GM18519 (cell line): ENCODE data around the gene TOM1.

Experiments used
- ATAC-seq: cut with Tn5 transposase; IDR thresholded peaks from one replicate; pipeline ENCODE4 v1.9.1; 2021; ENCODE audit warnings: mild to moderate bottlenecking, moderate library complexity; ENCODE audit not compliant: unreplicated experiment, low FRiP score

TOM1 gene

GRCh38 chr22:35322126-35322525, 22.4 kb downstream of the TOM1 start:
- ATAC-seq: no peak

DNA sequence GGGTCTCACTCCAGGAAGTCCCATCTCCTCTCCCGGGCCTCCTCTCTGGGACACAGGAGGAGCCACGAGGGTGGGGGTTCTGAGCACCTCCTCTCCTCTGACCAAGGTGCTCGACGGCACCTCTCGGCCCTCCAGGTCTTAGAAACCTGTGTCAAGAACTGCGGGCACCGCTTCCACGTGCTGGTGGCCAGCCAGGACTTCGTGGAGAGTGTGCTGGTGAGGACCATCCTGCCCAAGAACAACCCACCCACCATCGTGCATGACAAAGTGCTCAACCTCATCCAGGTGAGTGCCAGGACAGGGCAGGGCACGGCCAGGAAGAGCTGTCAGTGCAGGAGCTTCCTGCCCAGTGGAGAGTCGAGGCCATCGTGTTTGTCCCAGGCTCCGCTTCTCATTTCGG, 23.2 kb downstream of the TOM1 start:
- no peak for ATAC-seq

DNA sequence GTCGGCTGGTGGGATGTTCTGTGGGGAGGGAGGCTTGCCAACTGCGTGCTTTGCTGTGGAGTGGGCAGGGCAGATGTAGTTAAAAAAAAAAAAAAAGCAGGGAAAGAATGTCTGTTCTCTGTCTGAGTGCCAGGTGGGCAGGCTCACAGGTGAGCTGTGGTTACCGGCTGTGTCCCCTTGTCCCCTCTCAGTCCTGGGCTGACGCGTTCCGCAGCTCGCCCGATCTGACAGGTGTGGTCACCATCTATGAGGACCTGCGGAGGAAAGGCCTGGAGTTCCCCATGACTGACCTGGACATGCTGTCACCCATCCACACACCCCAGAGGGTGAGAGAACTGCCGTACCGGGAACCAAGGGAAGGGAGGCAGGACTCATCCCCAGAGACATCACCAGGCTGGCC, 23.6 kb downstream of the TOM1 start:
- no peak for ATAC-seq

GRCh38 chr22:35324067-35324466, 24.4 kb downstream of the TOM1 start:
- ATAC-seq: no peak

- ATAC-seq: no peak
These were observed 25.1 kb downstream of the TOM1 start for GRCh38 chr22:35324762-35325161.

- no peak for ATAC-seq
These were observed 25.5 kb downstream of the TOM1 start for GRCh38 chr22:35325209-35325608.

DNA sequence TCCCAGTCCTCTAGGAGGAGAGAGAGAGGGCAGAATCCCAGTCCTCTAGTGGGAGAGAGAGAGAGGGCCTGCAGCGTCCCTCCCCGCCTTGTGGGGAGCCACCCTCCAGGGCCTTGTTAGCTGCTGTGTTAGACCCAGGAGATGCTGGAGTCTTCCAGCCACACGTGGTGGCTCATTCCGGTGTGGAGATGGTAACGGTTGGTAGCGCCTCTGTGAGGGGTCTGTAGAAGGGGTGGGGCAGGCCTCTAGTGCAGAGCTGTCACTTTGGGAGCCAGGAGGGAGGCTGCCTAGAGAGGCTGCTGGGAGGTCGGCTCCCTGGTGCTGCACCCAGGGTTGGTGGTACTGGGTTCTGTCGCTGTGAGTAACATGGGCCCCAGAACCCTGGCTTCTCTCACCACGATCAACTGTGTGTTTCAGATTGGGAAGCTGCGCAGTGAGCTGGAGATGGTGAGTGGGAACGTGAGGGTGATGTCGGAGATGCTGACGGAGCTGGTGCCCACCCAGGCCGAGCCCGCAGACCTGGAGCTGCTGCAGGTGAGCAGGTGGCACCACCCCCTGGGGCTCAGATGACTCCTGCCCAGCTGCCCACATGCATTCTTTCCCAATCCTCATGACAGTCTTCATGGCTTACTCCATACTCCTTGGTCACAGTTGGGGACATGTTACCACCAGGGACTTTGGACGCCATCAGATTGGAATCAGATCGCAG, 27.3 kb downstream of the TOM1 start:
- ATAC-seq: no peak

DNA sequence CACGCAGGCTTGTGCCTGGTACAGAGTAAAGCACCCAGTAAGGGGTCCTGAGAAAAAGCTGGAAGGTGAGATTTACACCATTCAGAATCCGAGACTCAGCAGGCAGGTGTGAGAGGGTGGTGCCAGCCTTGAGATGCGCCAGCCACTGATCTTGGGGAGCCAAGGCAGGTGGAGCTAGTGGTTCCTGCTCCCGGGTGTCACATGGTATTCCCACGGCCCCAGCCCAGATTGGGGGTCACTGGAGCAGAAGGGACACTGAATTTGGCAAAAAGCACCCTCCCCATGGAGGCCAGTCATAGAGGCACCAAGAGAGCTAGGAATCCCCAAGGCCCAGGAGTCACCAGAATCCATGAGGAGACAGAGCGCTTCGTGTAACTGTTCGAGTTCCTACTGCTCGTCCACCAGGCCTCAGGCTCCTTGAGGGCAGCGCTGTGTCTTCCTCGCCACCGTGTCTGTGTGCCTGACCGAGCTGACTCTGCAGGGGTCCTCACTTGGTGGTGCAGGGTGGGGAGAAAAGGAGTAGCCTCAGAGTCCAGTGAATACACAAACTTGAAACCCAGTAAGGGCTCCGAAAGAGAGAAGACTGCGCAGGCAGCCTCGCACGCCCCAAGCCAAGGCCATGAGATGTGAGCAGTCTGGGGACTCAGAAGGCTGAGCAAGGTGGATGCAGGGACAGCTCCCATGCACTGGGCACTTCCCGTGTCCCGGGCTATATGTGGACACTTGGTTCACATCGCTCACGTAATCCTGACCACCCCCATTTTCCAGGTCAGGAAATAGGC, 28.2 kb downstream of the TOM1 start:
- ATAC-seq: no peak

DNA sequence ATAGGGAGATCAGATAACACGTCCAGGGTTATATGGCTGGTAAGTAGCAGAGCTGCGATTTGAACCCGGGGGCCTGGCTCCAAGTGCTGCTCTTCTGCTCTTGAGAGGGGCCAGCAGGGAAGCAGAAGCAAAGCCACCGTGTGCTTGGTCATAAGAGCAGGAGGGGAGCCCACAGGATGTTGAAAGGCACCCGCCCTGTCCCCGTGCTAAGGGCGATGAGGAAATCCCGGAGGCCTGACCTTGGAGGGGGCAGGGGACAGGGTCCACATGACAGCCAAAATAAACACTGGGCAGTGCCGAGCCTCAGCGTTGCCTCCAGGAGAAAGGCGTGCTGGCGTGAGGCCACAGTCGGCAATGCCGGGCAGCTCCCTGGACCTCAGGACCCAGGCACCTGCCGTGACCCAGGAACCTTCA, 28.8 kb downstream of the TOM1 start:
- ATAC-seq: no peak

DNA sequence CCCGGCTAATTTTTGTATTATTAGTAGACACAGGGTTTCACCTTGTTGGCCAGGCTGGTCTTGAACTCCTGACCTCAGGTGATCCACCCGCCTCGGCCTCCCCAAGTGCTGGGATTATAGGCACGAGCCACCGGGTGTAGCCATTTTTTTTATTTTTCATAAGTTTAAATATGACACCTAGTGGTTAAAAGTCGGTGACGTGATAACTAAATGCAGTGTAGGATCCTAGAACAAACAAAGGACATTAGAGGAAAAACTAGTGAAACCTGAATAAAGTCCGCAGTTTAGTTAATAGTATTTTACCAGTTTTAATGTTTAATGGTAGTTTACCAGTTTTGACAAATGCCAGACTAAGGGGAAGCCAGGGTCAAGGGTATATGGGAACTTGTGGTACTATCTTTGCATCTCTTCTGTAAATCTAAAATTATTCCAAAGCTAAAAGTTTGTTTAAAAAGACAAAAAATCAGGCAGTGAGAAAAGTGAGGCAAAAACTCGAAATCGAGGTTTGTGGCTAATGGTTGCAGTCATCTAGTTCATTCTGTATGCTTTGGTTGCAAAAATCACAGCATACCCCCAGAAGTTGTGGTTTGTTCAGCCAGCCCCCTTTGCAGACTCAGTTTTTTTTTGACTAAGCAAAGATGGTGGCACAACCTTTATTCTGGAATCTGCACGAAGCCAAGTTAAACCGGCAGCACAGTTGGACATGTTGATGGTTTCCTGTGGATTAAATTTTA, 29.6 kb downstream of the TOM1 start:
- no peak for ATAC-seq

DNA sequence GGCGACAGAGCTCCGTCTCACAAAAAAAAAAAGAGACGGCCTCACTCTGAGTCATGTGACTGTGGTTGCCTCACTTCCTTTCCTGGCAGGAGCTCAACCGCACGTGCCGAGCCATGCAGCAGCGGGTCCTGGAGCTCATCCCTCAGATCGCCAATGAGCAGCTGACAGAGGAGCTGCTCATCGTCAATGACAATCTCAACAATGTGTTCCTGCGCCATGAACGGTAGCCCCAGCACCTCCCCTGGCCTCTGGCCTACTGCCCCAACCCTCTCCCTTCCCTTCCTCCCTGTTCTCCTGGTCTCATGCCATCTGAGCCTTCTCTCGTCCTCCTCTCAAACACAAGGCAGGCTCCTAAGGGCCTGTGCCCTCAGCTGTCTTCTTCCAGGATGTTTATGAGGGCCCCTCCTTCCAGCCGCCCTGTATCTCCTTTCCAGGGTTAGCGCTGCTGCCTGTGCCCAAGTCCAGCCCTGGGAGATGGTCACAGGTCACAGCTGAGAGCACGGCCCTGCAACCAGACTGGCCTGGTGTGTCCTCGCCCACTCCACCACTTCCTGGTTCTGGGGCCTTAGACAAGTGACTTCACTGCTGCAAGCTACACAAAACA, 30.7 kb downstream of the TOM1 start:
- ATAC-seq: no peak

- no peak for ATAC-seq
These were observed 32.6 kb downstream of the TOM1 start for GRCh38 chr22:35332278-35332677.

- ATAC-seq: no peak
These were observed 33.5 kb downstream of the TOM1 start for GRCh38 chr22:35333220-35333619.

- no peak for ATAC-seq
These were observed 34.3 kb downstream of the TOM1 start for GRCh38 chr22:35334004-35334403.

DNA sequence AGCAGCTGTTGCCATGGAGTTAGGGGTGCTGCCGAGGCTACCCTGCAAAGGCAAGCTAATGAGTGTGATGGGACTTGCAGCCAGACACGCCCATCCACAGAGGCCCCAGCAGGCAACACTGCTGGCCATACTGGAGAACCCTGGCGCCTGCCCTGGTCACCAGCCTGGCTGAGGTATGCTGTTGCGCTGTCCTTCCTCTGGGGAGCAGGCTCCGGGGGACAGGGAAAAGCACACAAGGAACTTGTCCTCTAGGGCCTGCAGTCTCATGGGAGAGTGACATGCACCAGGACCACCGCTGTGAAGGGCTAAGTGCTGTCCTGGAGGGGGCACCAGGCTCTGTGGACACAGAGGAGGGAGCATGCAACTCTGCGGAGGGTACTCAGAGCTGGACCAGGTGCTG, 35.8 kb downstream of the TOM1 start:
- no peak for ATAC-seq

DNA sequence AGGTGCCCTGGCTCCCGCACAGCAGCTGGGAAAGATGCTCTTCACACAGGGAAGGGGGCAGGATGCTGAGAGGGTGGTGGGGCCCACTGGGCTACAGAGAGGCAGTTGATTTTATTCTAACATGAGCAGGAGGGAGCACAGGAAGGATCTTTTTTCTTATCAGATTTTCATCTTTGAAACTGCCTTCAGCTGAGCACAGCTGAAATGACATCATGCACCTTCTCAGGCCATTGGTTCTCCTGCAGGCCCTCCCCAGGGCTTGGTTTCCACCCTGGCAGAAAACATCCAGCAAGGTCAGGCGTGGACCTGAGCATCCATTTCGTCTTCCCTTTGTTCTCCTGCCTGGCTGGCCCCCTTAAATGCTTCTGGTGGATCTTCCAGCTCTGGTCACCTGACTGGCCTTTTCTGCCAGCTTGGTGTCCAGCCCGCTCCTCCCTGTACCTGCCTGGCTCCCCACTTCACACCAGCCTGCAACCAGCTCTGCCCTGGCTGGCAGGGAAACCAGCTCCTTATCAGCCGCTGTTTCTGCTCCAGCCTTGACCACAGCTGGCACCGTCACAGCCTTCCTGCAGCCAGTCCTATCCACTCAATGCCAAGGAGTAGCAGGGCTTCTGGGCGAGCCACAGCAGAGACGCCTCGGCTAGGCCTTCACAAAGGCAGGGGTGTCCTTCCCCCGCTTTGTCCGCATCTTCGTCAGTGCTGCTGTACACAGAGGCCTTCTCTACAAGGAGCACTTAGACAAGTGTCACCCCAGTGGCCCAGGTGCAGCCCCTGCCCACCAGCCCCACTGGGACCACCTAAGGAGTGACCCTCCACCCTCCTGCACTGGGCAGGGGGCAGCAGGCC, 36.5 kb downstream of the TOM1 start:
- ATAC-seq: no peak

GRCh38 chr22:35337932-35338331, 38.2 kb downstream of the TOM1 start:
- no peak for ATAC-seq

DNA sequence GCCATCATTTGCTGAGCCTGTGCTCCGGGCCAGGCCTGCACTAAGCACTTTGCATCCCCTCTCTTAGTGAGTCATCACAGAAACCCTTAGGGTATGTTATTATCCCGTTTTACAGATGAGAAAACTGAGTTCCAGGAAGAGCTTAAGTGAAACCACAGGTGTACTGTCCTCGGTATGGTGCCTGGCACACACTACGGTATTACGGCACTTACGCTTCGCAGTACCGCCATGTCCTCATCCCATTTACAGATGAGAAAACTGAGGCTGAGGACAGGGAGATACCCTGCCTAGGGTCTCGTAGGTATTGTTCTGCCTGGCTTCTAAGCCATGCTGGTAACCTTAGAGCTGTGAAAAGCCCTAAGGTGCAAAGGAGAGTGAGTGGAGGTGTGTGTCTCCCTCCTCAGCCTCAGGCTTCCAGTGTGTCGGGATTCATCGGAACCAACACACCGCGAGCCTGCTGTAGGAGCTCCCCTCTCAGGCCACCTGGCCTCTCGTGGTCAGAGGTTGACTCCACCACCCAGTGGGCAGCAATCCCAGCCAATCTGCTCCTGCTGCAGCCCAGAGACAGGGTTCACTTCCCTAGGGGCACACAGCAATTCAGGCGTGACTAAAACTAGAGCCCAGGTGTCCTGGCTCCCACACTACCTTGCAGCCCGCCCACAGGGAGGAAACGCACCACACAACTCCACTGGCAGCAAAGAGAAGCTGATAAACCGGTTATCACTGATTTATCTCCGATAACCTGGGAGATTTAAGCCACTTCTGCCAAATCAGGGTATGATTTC, 41.6 kb downstream of the TOM1 start:
- no peak for ATAC-seq

GRCh38 chr22:35342390-35342789, 42.7 kb downstream of the TOM1 start:
- ATAC-seq: no peak
